ENCODE measurements around the gene GATA3.

DNA sequence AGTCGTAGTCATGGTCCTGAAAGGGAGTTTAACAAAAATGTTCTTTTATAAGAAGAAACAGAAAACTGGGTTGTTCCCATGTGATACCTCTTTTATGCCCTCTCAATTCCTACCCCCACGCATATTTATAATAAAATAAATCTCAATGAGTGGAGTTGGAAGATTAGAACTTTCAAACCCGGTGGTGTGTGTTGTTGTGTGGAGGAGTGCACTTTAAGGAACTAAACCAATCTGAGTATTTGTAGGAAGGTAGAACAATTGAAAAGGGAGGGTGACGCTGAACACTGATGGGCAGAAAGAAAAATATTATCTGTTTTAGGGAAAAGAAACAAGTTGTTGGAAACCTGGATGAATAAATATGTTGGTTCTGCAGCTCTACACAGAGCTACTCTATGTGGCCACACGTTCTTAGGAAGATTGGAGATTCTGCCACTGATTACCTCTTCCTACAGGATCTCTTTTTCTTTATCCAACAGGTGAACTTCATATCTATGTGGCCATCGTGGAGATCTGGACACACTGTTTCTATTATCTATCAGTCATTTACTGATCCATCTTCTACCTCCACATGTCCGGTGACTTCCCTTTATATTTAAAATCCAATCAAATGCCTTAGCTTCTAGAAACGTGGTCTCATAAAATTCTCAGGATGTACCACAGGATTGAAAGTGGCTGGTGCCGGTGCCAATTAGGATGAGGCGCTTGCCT lies 13.1 kb upstream of the GATA3 start:
- TF ChIP-seq GTF2E2 (tag; IDR thresholded peaks at IDR 0.05) (no peak), POLR2A (conservative IDR thresholded peaks at IDR 0.05) (no peak), ZNF274 (IDR thresholded peaks at IDR 0.05; ENCODE audit: borderline replicate concordance, low read depth, low read length) (no peak), CREB1 (IDR thresholded peaks at IDR 0.05) (no peak), CREB1 (CRISPR knock-in tag; IDR thresholded peaks at IDR 0.05) (no peak), ZNF76 (CRISPR knock-in tag; IDR thresholded peaks at IDR 0.05; ENCODE audit: borderline replicate concordance) (no peak), CEBPB (tag; IDR thresholded peaks at IDR 0.05) (no peak)
